Mesenchymal stem cell (in vitro differentiated cells and primary cell): ENCODE measurements around the gene ETV6.

Source experiments
- DNase-seq: peaks from one replicate; pipeline ENCODE4 v3.0.0-alpha.2; 2013
- H2AFZ ChIP-seq: one replicate; pipeline ENCODE4 v1.6.1; 2013; ENCODE audit warnings: low read depth, mild to moderate bottlenecking, control low read depth, inconsistent platforms, low read length, moderate library complexity
- H2AK5ac ChIP-seq: 2 replicates; pipeline ENCODE4 v1.6.1; 2013; ENCODE audit warnings: low read length, moderate library complexity, mild to moderate bottlenecking, inconsistent platforms; ENCODE audit not compliant: severe bottlenecking
- H2BK120ac ChIP-seq: one replicate; pipeline ENCODE4 v1.6.1; 2013; ENCODE audit warnings: low read depth, mild to moderate bottlenecking, inconsistent platforms, low read length, moderate library complexity
- H2BK12ac ChIP-seq, 2 experiments: one replicate each; pipeline ENCODE4 v1.6.1; 2013; ENCODE audit warnings: inconsistent platforms in 2 of 2, low read length in 2 of 2, mild to moderate bottlenecking in 2 of 2, moderate library complexity in 2 of 2, control low read depth in 1 of 2
- H2BK15ac ChIP-seq: one replicate; pipeline ENCODE4 v1.6.1; 2013; ENCODE audit warnings: mild to moderate bottlenecking, low read depth, inconsistent platforms; ENCODE audit not compliant: poor library complexity, severe bottlenecking
- H2BK5ac ChIP-seq: 2 replicates; pipeline ENCODE4 v1.6.1; 2013; ENCODE audit warnings: low read depth, mild to moderate bottlenecking, low read length, control low read depth, inconsistent platforms; ENCODE audit not compliant: poor library complexity, severe bottlenecking
- H3K14ac ChIP-seq, 2 experiments: one replicate each; pipeline ENCODE4 v1.6.1; 2013; ENCODE audit warnings: inconsistent platforms in 2 of 2, low read length in 2 of 2, control low read depth in 1 of 2, mild to moderate bottlenecking in 1 of 2, moderate library complexity in 1 of 2
- H3K18ac ChIP-seq, 2 experiments: one replicate each; pipeline ENCODE4 v1.6.1; 2013; ENCODE audit warnings: inconsistent platforms in 2 of 2, low read length in 2 of 2, control low read depth in 1 of 2, low read depth in 1 of 2, mild to moderate bottlenecking in 1 of 2
- H3K23ac ChIP-seq, 2 experiments: one replicate each; pipeline ENCODE4 v1.6.1; 2013; ENCODE audit warnings: inconsistent platforms in 2 of 2, low read length in 2 of 2, mild to moderate bottlenecking in 2 of 2, moderate library complexity in 2 of 2, control low read depth in 1 of 2
- H3K27ac ChIP-seq: 2 replicates; pipeline ENCODE4 v1.5.1; 2013; ENCODE audit warnings: mild to moderate bottlenecking, moderate library complexity, low read length, control low read depth, inconsistent platforms; ENCODE audit not compliant: poor library complexity, severe bottlenecking
- H3K27me3 ChIP-seq, 2 experiments: 2 replicates each; pipeline versions ENCODE4 v1.6.1 to v1.7.0; 2013; ENCODE audit warnings: low read length in 2 of 2, mild to moderate bottlenecking in 2 of 2, moderate library complexity in 2 of 2, control low read depth in 1 of 2, inconsistent platforms in 1 of 2; ENCODE audit not compliant: control insufficient read depth in 1 of 2, insufficient read depth in 1 of 2
- H3K36me3 ChIP-seq, 2 experiments: 2 replicates each; pipeline versions ENCODE4 v1.6.1 to v1.7.0; 2013; ENCODE audit warnings: low read length in 2 of 2, control low read depth in 1 of 2, inconsistent platforms in 1 of 2, low read depth in 1 of 2, mild to moderate bottlenecking in 1 of 2; ENCODE audit not compliant: insufficient read depth in 2 of 2, control insufficient read depth in 1 of 2
- H3K4ac ChIP-seq, 2 experiments: one replicate each; pipeline ENCODE4 v1.6.1; 2013; ENCODE audit warnings: inconsistent platforms in 2 of 2, low read length in 2 of 2, mild to moderate bottlenecking in 2 of 2, moderate library complexity in 2 of 2, control low read depth in 1 of 2, low read depth in 1 of 2
- H3K4me1 ChIP-seq: 2 replicates; pipeline ENCODE4 v1.6.1; 2013; ENCODE audit warnings: low read depth, low read length, control low read depth; ENCODE audit not compliant: control insufficient read depth, insufficient read depth
- H3K4me2 ChIP-seq: 2 replicates; pipeline ENCODE4 v1.6.1; 2013; ENCODE audit warnings: low read length, mild to moderate bottlenecking, inconsistent platforms; ENCODE audit not compliant: poor library complexity, severe bottlenecking
- H3K4me3 ChIP-seq, 2 experiments: 2 replicates each; pipeline versions ENCODE4 v1.5.1 to v1.7.0; 2013; ENCODE audit warnings: low read length in 2 of 2, mild to moderate bottlenecking in 2 of 2, control low read depth in 1 of 2, low read depth in 1 of 2; ENCODE audit not compliant: insufficient read depth in 1 of 2
- H3K79me1 ChIP-seq: replicated peaks from 2 replicates; pipeline ENCODE4 v1.6.1; 2013; ENCODE audit warnings: mild to moderate bottlenecking, control low read depth, low read length, inconsistent platforms; ENCODE audit not compliant: poor library complexity, severe bottlenecking
- H3K9ac ChIP-seq: 2 replicates; pipeline ENCODE4 v1.7.0; 2013; ENCODE audit warnings: mild to moderate bottlenecking, low read length, moderate library complexity
- H3K9me3 ChIP-seq: 2 replicates; pipeline ENCODE4 v1.7.0; 2013; ENCODE audit warnings: mild to moderate bottlenecking, low read length; ENCODE audit not compliant: control insufficient read depth
- H4K8ac ChIP-seq: one replicate; pipeline ENCODE4 v1.6.1; 2013; ENCODE audit warnings: inconsistent platforms, mild to moderate bottlenecking, low read length, moderate library complexity
- H4K91ac ChIP-seq: one replicate; pipeline ENCODE4 v1.6.1; 2013; ENCODE audit warnings: mild to moderate bottlenecking, low read length, inconsistent platforms
- WGBS: methylation state at CpG from one replicate; pipeline ENCODE4 v1.1.7; 2013; ENCODE audit warnings: mixed read lengths; 5-methylcytosine and 5-hydroxymethylcytosine counted together

ETV6 gene

DNA sequence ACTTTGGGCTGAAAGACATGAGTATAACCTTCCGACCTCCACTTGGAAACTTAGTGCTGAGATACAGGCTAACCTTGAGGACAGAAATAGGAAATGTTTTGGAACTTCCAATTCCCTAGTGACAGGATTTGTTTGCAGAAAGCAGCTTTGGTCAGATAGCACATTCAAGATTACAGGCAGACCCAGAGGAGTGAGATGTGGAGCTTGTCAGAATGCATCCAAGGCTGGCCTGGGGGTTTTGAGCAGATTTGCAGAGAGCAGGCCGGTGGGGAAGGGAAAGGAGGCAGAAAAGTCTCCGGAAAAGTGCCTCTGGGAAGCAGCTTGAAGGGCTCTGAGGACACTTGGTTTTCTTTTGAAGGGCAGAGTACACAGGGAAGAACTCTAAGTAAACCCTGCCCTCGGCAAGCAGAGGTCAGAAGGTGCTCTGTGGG, 180.3 kb downstream of the ETV6 start:
- no peak overlapping the region for H2AFZ ChIP-seq
- H3K14ac ChIP-seq = no peak overlapping the region
- no peak overlapping the region for H3K4me2 ChIP-seq
- H3K4me1 ChIP-seq = peaks cover 11% of the 10 kb centered on the region
- H2BK12ac ChIP-seq = no peak overlapping the region
- peak overlapping the region in 1 of 2 experiments; percentile 11 for H3K4ac ChIP-seq
- H4K8ac ChIP-seq = no peak overlapping the region
- peaks cover 32% of the 10 kb centered on the region for H3K79me1 ChIP-seq
- H3K23ac ChIP-seq = no peak overlapping the region
- H2AK5ac ChIP-seq = no peak overlapping the region
- no peak overlapping the region for H3K4me3 ChIP-seq
- no peak overlapping the region for H3K27ac ChIP-seq
- H2BK120ac ChIP-seq = no peak overlapping the region
- no peak overlapping the region for H3K18ac ChIP-seq
- no peak overlapping the region for H4K91ac ChIP-seq
- H3K27me3 ChIP-seq = no peaks in the 10 kb centered on the region
- 51% methylated on average over 4 of the region's 4 CpGs for WGBS
- H3K36me3 ChIP-seq = peaks cover 0 to 2% of the 10 kb centered on the region in 2 experiments
- H2BK5ac ChIP-seq = no peak overlapping the region
- H3K9me3 ChIP-seq = no peaks in the 10 kb centered on the region
- H3K9ac ChIP-seq = no peak overlapping the region
- peak; percentile 18 for DNase-seq
- H2BK15ac ChIP-seq = no peak overlapping the region

DNA sequence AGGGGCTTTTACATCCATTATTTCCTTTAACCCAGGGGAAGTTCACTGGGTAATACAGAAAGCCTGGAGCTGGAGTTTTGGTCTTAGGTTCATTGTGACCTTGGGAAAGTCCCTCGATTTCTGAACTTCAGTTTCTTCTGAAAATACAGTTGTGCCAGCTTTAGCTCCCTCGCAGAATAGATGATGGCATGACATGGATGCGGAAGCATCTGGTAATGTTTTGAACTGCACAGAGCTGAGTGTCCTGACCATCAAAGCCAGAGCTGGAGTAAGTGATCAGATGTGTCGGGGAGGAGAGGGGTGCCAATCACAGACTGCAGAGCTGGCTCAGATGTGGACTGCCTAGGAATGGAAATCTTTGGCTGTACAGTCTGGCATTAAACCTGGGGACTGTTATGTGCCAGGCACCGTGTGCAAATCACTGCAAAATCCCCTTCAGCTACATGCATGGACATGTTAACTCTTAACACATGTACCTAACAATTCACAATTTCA, 180.9 kb downstream of the ETV6 start:
- H3K4ac ChIP-seq = peak overlapping the region in 1 of 2 experiments; percentile 50
- H4K8ac ChIP-seq = peak overlapping the region; percentile 19
- no peaks in the 10 kb centered on the region for H3K9me3 ChIP-seq
- H3K14ac ChIP-seq = peak overlapping the region in 1 of 2 experiments; percentile 79
- no peak for DNase-seq
- no peak overlapping the region for H2BK5ac ChIP-seq
- H4K91ac ChIP-seq = no peak overlapping the region
- peaks cover 0 to 2% of the 10 kb centered on the region in 2 experiments for H3K36me3 ChIP-seq
- H3K27me3 ChIP-seq = no peaks in the 10 kb centered on the region
- H2BK12ac ChIP-seq = peak overlapping the region in 1 of 2 experiments; percentile 73
- peaks cover 31% of the 10 kb centered on the region for H3K79me1 ChIP-seq
- peak overlapping the region; percentile 19 to 37 for H3K18ac ChIP-seq
- H3K4me2 ChIP-seq = no peak overlapping the region
- H2AFZ ChIP-seq = no peak overlapping the region
- H2BK15ac ChIP-seq = no peak overlapping the region
- WGBS = 98% methylated on average over 4 of the region's 5 CpGs
- H2BK120ac ChIP-seq = no peak overlapping the region
- H3K4me1 ChIP-seq = peaks cover 11% of the 10 kb centered on the region
- no peak overlapping the region for H3K4me3 ChIP-seq
- no peak overlapping the region for H3K27ac ChIP-seq
- H3K23ac ChIP-seq = no peak overlapping the region
- H3K9ac ChIP-seq = no peak overlapping the region
- H2AK5ac ChIP-seq = peak overlapping the region; percentile 33

- Histone ChIP-seq H2AFZ (no peak overlapping the region), H3K79me1 (peaks cover 33% of the 10 kb centered on the region), H3K27ac (no peak overlapping the region)
Measured at GRCh38 chr12:11832093-11832492, 182.6 kb downstream of the ETV6 start.

DNA sequence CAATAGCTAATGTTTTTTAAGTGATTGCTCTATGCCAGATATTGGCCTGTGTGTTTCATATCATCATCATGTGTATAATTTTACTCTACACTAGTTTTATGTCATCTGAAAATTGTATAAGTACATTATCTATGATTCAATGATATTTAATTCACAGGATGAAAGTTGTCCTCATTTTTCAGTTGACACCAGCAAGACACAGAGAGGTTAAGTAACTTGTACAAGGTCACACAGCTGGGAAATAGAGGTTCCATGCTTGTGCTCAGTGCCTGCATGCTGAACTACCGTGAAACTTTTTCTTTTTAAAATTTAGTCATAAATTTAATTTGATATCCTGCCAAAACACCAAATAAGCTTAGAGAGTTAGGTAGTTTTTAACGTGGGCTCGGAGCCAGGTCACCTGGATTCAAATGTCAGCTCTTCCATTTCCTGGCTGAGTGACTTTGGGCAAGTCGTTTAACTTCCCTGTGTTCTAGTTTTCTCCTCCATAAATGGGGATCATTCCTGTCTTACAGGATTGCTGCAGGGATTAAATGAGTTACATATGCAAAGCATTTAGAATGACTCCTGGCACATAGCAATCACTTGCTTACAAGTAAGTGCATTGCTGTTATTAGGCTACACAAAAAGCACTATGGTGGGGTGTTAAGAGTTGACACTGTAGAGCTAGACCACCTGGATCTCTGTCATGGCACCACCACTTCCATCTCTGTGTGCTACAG, 183.9 kb downstream of the ETV6 start:
- Histone ChIP-seq H3K9me3 (no peaks in the 10 kb centered on the region), H4K91ac (no peak overlapping the region), H2BK5ac (no peak overlapping the region), H3K36me3 (peaks cover 0 to 2% of the 10 kb centered on the region in 2 experiments), H2BK12ac (no peak overlapping the region), H3K23ac (no peak overlapping the region), H3K4me2 (no peak overlapping the region), H3K27ac (peak overlapping the region; percentile 36), H2AFZ (no peak overlapping the region), H3K9ac (no peak overlapping the region), H2BK15ac (no peak overlapping the region), H3K4me3 (no peak overlapping the region), H2BK120ac (no peak overlapping the region), H2AK5ac (no peak overlapping the region), H3K4ac (no peak overlapping the region), H3K18ac (no peak overlapping the region), H4K8ac (no peak overlapping the region), H3K14ac (no peak overlapping the region), H3K79me1 (peaks cover 39% of the 10 kb centered on the region), H3K27me3 (no peaks in the 10 kb centered on the region), H3K4me1 (peaks cover 4% of the 10 kb centered on the region)
- DNase-seq = no peak
- 100% methylated on average over 2 of the region's 4 CpGs for WGBS

More at GRCh38 chr12:11832093-11832492, 182.6 kb downstream of the ETV6 start:
- no peaks in the 10 kb centered on the region for H3K9me3 ChIP-seq
- no peak overlapping the region for H3K23ac ChIP-seq
- H2BK5ac ChIP-seq = no peak overlapping the region
- H4K8ac ChIP-seq = no peak overlapping the region
- no peak overlapping the region for H2BK12ac ChIP-seq
- H3K4me3 ChIP-seq = no peak overlapping the region
- no peak overlapping the region for H3K4me2 ChIP-seq
- H2BK120ac ChIP-seq = no peak overlapping the region
- 94% methylated on average over 4 of the region's 4 CpGs for WGBS
- no peak overlapping the region for H3K9ac ChIP-seq
- H3K4ac ChIP-seq = no peak overlapping the region
- no peak overlapping the region for H2AK5ac ChIP-seq
- no peak overlapping the region for H3K18ac ChIP-seq
- H3K27me3 ChIP-seq = no peaks in the 10 kb centered on the region
- no peak overlapping the region for H2BK15ac ChIP-seq
- H3K14ac ChIP-seq = no peak overlapping the region
- peaks cover 0 to 2% of the 10 kb centered on the region in 2 experiments for H3K36me3 ChIP-seq
- no peak for DNase-seq
- no peak overlapping the region for H4K91ac ChIP-seq
- H3K4me1 ChIP-seq = peaks cover 9% of the 10 kb centered on the region
